GM19238 (cell line): Measurements from ENCODE around the gene PRMT1.

ENCODE experiments used
- DNase-seq: peaks from one replicate; pipeline ENCODE4 v3.0.0; 2011; ENCODE audit warnings: low spot score; ENCODE audit not compliant: insufficient read length

PRMT1 gene

GRCh38 chr19:49667473-49667872, 9.6 kb upstream of the PRMT1 start:
- no peak for DNase-seq

GRCh38 chr19:49669516-49669915, 7.6 kb upstream of the PRMT1 start:
- DNase-seq: no peak

- peak; percentile 94 for DNase-seq
Measured at GRCh38 chr19:49672131-49672919, 4.7 kb upstream of the PRMT1 start.

GRCh38 chr19:49676136-49676783, 811 bp upstream of the PRMT1 start:
- DNase-seq: peak; percentile 74

- DNase-seq: peak; percentile 97
Measured at GRCh38 chr19:49676784-49677230, 264 bp upstream of the PRMT1 start.

- peak; percentile 71 for DNase-seq
Measured at GRCh38 chr19:49677901-49678674, 1.0 kb downstream of the PRMT1 start.

GRCh38 chr19:49678985-49679770, 2.1 kb downstream of the PRMT1 start:
- DNase-seq: no peak

- DNase-seq: no peak
Measured at GRCh38 chr19:49679771-49680413, 2.8 kb downstream of the PRMT1 start.

GRCh38 chr19:49680421-49681351, 3.6 kb downstream of the PRMT1 start:
- DNase-seq: peak; percentile 95

GRCh38 chr19:49681830-49682229, 4.8 kb downstream of the PRMT1 start:
- DNase-seq: no peak

- no peak for DNase-seq
Measured at GRCh38 chr19:49682274-49682673, 5.2 kb downstream of the PRMT1 start.

GRCh38 chr19:49683814-49684250, 6.8 kb downstream of the PRMT1 start:
- no peak for DNase-seq

- no peak for DNase-seq
Measured at GRCh38 chr19:49684251-49684982, 7.3 kb downstream of the PRMT1 start.

- DNase-seq: no peak
Measured at GRCh38 chr19:49684983-49685553, 8.0 kb downstream of the PRMT1 start.

GRCh38 chr19:49685845-49686332, 8.8 kb downstream of the PRMT1 start:
- no peak for DNase-seq

GRCh38 chr19:49686503-49687088, 9.5 kb downstream of the PRMT1 start:
- no peak for DNase-seq

- DNase-seq: no peak
Measured at GRCh38 chr19:49687150-49687549, 10.1 kb downstream of the PRMT1 start.
